Measurements from ENCODE around the gene OR4C45.

- TF ChIP-seq CTCF (IDR thresholded peaks at IDR 0.05) (peak; percentile 67), ZFX (IDR thresholded peaks at IDR 0.05; ENCODE audit: borderline replicate concordance) (no peak)
Measured at GRCh38 chr11:49995565-49995964, 37.1 kb upstream of the OR4C45 start.

All from 22Rv1 (cell line).